ENCODE measurements around the gene GRK5.
A peak's percentile ranks its signal among the peaks of the same experiment; 100 is the strongest.

The GRK5 gene

DNA sequence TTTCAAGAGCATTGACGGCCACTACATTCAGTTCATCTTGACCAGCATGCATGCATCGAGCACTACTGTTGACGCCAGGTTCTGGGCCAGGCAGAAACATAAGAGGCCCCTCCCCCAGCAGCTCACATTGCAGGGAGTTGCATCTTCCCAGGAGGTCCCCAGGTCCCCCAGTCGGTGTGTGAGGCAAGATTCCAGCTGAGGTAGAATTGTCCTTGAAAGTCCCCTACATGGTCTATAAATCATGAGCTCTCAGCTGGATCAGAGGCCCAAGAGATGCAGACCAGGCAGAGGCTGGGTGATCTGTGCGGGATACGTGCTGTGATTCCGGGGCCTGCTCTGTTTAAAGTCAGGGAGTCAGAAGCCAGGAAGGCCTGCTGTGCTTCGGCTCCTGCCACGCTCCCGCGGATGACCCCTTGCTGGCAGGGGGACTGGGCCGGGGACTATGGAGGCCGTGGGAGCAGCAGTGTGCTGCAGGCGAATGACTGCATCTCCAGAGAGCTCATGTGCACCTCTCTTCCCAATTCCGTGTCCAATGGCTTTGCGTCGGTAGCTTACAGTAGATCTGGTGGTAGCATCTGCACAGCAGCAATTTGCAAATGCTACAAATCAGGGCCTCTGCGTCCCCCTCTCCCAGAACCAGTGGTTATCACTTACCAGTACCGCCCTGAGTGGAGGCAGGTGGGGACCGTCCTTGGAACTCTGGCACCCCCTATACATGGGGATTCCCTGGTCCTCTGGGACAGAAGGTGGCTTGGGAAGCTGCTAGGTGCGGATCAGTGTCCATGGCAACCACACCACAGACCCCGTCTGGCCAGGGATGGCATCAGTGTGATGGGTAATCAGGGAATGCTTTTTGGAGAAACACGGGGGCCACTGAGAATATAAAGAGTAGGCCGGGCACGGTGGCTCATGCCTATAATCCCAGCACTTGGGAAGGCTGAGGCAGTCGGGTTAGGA, 241.5 kb downstream of the GRK5 start:
- peak overlapping the region; percentile 13 for H3K18ac ChIP-seq (ENCODE audit: low read length)
- no peaks in the 10 kb centered on the region for H3K79me1 ChIP-seq (ENCODE audit: low read depth, low read length)
- no peak overlapping the region for H3K14ac ChIP-seq (ENCODE audit: low read length)
- no peak overlapping the region for H2BK5ac ChIP-seq (ENCODE audit: low read length)
- H3K4me1 ChIP-seq (ENCODE audit: control insufficient read depth in 2 of 2, insufficient read depth in 1 of 2, low read depth in 1 of 2, low read length in 2 of 2), result peaks cover 0 to 12% of the 10 kb centered on the region in 2 donors
- H2BK15ac ChIP-seq (ENCODE audit: low read length), result no peak overlapping the region
- peaks cover 0 to 3% of the 10 kb centered on the region in 2 donors for H3K36me3 ChIP-seq (replicated peaks in 1 of 2; ENCODE audit: control insufficient read depth in 2 of 2, insufficient read depth in 2 of 2, low read length in 2 of 2)
- H3K27ac ChIP-seq (replicated peaks; ENCODE audit: low read length), result no peak overlapping the region
- no peak overlapping the region for H2BK12ac ChIP-seq (ENCODE audit: low read length)
- no peaks in the 10 kb centered on the region for H3K9me3 ChIP-seq (replicated peaks in 1 of 2; ENCODE audit: control insufficient read depth in 2 of 2, insufficient read depth in 1 of 2, low read depth in 1 of 2, low read length in 2 of 2)
- no peaks in the 10 kb centered on the region for H3K27me3 ChIP-seq (ENCODE audit: control insufficient read depth in 3 of 3, insufficient read depth in 3 of 3, low read depth in 1 of 3, low read length in 3 of 3)
- H2BK120ac ChIP-seq (ENCODE audit: low read depth, low read length), result no peak overlapping the region
- peak overlapping the region; percentile 38 for H2AK5ac ChIP-seq (ENCODE audit: low read depth, low read length)
- WGBS, 2 donors (ENCODE audit: extremely low coverage in 2 of 2, insufficient read length in 2 of 2, insufficient replicate concordance in 1 of 2), result no CpG with 5 or more reads among the region's 26 CpGs
- H2AFZ ChIP-seq (ENCODE audit: low read length), result no peak overlapping the region
- H4K8ac ChIP-seq (ENCODE audit: low read depth, low read length), result peak overlapping the region; percentile 6
- H3K9ac ChIP-seq (ENCODE audit: low read depth, low read length, poor library complexity), result no peak overlapping the region
- H3K4me3 ChIP-seq (ENCODE audit: low read length in 2 of 2), result no peak overlapping the region
- no peak for DNase-seq (ENCODE audit: low spot score)
- H3K4me2 ChIP-seq (ENCODE audit: insufficient read depth, low read length, poor library complexity, severe bottlenecking), result no peak overlapping the region
- no peak overlapping the region for H3K4ac ChIP-seq (ENCODE audit: low read length)
- no peak overlapping the region for H3K23ac ChIP-seq (ENCODE audit: low read depth, low read length, poor library complexity)
- H4K91ac ChIP-seq (ENCODE audit: low read depth, low read length, poor library complexity), result no peak overlapping the region

DNA sequence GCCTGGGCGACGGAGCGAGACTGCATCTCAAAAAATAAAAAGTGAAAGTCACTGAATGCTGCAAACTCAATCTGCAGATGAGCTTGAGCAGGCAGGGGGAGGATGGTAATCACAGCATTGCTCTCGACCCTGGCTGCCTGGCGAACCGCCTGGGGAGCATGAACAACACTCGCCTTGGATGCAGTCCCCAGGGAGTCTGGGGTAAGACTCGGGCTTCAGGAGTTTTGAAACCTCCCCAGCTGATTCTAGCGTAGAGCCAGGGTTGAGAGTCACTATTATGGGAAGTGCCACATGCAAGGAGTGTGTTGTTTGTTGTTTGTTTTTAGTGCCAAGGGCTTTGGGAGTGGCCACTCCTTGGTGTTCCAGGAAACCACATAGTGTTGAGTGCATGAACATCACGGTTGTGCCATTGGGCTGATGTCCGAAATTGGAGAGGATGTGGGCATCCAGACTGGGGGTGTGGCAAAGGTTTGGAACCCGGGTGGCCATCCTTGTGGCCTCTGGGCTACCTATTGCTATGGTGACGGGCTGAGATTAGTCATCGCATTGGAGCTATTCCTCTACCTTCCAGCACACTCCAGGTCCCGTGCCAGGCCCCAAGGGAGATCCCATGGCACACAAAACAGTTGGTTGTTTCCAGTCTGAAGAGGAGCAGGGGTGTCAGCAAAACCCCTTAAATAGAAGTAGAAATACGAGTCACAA, 242.5 kb downstream of the GRK5 start:
- Histone ChIP-seq H3K4me2 (ENCODE audit: insufficient read depth, low read length, poor library complexity, severe bottlenecking) (no peak overlapping the region), H3K14ac (ENCODE audit: low read length) (no peak overlapping the region), H2AFZ (ENCODE audit: low read length) (no peak overlapping the region), H2BK15ac (ENCODE audit: low read length) (no peak overlapping the region), H3K18ac (ENCODE audit: low read length) (no peak overlapping the region), H3K9ac (ENCODE audit: low read depth, low read length, poor library complexity) (no peak overlapping the region), H3K4me1 (ENCODE audit: control insufficient read depth in 2 of 2, insufficient read depth in 1 of 2, low read depth in 1 of 2, low read length in 2 of 2) (peaks cover 0 to 12% of the 10 kb centered on the region in 2 donors), H2BK5ac (ENCODE audit: low read length) (no peak overlapping the region), H3K23ac (ENCODE audit: low read depth, low read length, poor library complexity) (no peak overlapping the region), H3K27me3 (ENCODE audit: control insufficient read depth in 3 of 3, insufficient read depth in 3 of 3, low read depth in 1 of 3, low read length in 3 of 3) (no peaks in the 10 kb centered on the region), H2BK120ac (ENCODE audit: low read depth, low read length) (no peak overlapping the region), H3K36me3 (replicated peaks in 1 of 2; ENCODE audit: control insufficient read depth in 2 of 2, insufficient read depth in 2 of 2, low read length in 2 of 2) (peaks cover 0 to 5% of the 10 kb centered on the region in 2 donors), H4K91ac (ENCODE audit: low read depth, low read length, poor library complexity) (no peak overlapping the region), H4K8ac (ENCODE audit: low read depth, low read length) (no peak overlapping the region), H2BK12ac (ENCODE audit: low read length) (no peak overlapping the region), H3K27ac (replicated peaks; ENCODE audit: low read length) (no peak overlapping the region), H2AK5ac (ENCODE audit: low read depth, low read length) (no peak overlapping the region), H3K9me3 (replicated peaks in 1 of 2; ENCODE audit: control insufficient read depth in 2 of 2, insufficient read depth in 1 of 2, low read depth in 1 of 2, low read length in 2 of 2) (no peaks in the 10 kb centered on the region), H3K79me1 (ENCODE audit: low read depth, low read length) (no peaks in the 10 kb centered on the region), H3K4ac (ENCODE audit: low read length) (no peak overlapping the region), H3K4me3 (ENCODE audit: low read length in 2 of 2) (no peak overlapping the region)
- no peak for DNase-seq (ENCODE audit: low spot score)
- no CpG with 5 or more reads among the region's 16 CpGs for WGBS, 2 donors (ENCODE audit: extremely low coverage in 2 of 2, insufficient read length in 2 of 2, insufficient replicate concordance in 1 of 2)

DNA sequence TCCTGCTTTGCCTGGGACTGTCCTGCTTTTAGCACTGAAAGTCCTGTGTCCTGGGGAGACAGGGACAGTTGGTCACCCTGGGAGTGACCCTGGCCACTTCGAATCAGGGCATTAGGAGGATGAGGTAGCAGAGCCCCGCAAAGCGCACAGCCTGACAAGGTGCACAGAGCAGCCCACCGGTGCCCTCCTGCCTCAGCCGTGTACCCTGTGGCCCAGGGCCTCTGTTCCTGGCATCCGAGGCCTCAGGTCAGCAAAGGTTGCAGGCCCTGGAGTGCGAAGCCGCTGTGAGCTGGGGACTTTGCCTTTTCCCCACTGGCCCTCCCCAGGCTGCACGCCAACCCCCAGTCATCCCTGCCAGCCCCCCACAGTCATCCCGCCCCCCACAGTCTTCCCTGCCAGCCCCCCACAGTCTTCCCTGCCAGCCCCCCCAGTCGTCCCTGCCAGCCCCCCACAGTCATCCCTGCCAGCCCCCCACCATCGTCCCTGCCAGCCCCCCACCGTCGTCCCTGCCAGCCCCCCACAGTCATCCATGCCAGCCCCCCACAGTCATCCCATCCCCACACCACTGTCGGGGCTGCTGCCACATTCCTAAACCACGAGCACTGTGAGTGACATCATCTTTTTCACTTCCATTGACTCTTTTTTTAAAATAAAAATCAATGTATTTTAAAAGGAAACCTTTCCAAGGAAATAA, 243.4 kb downstream of the GRK5 start:
- no peak overlapping the region for H2AK5ac ChIP-seq (ENCODE audit: low read depth, low read length)
- H3K18ac ChIP-seq (ENCODE audit: low read length), result peak overlapping the region; percentile 0
- no peak overlapping the region for H2BK5ac ChIP-seq (ENCODE audit: low read length)
- peaks cover 0 to 12% of the 10 kb centered on the region in 2 donors for H3K4me1 ChIP-seq (ENCODE audit: control insufficient read depth in 2 of 2, insufficient read depth in 1 of 2, low read depth in 1 of 2, low read length in 2 of 2)
- H4K8ac ChIP-seq (ENCODE audit: low read depth, low read length), result no peak overlapping the region
- H3K9ac ChIP-seq (ENCODE audit: low read depth, low read length, poor library complexity), result no peak overlapping the region
- no peak overlapping the region for H2BK15ac ChIP-seq (ENCODE audit: low read length)
- H3K36me3 ChIP-seq (replicated peaks in 1 of 2; ENCODE audit: control insufficient read depth in 2 of 2, insufficient read depth in 2 of 2, low read length in 2 of 2), result peaks cover 0 to 5% of the 10 kb centered on the region in 2 donors
- H2BK12ac ChIP-seq (ENCODE audit: low read length), result no peak overlapping the region
- H3K79me1 ChIP-seq (ENCODE audit: low read depth, low read length), result no peaks in the 10 kb centered on the region
- no peak overlapping the region for H3K23ac ChIP-seq (ENCODE audit: low read depth, low read length, poor library complexity)
- no CpG with 5 or more reads among the region's 16 CpGs for WGBS, 2 donors (ENCODE audit: extremely low coverage in 2 of 2, insufficient read length in 2 of 2, insufficient replicate concordance in 1 of 2)
- no peak overlapping the region for H3K4ac ChIP-seq (ENCODE audit: low read length)
- H3K27me3 ChIP-seq (ENCODE audit: control insufficient read depth in 3 of 3, insufficient read depth in 3 of 3, low read depth in 1 of 3, low read length in 3 of 3), result no peaks in the 10 kb centered on the region
- no peak overlapping the region for H4K91ac ChIP-seq (ENCODE audit: low read depth, low read length, poor library complexity)
- no peak overlapping the region for H2BK120ac ChIP-seq (ENCODE audit: low read depth, low read length)
- H2AFZ ChIP-seq (ENCODE audit: low read length), result no peak overlapping the region
- no peak overlapping the region for H3K27ac ChIP-seq (replicated peaks; ENCODE audit: low read length)
- H3K4me2 ChIP-seq (ENCODE audit: insufficient read depth, low read length, poor library complexity, severe bottlenecking), result no peak overlapping the region
- H3K14ac ChIP-seq (ENCODE audit: low read length), result peak overlapping the region; percentile 47
- no peak for DNase-seq (ENCODE audit: low spot score)
- no peaks in the 10 kb centered on the region for H3K9me3 ChIP-seq (replicated peaks in 1 of 2; ENCODE audit: control insufficient read depth in 2 of 2, insufficient read depth in 1 of 2, low read depth in 1 of 2, low read length in 2 of 2)
- H3K4me3 ChIP-seq (ENCODE audit: low read length in 2 of 2), result no peak overlapping the region
